Measurements from ENCODE around the gene ARL2BP.
"Not testable (repeated sequence)": the region's sequence is repeated elsewhere in the genome, so short reads cannot be mapped to it uniquely, and the experiment has no call there.

The ARL2BP gene

DNA sequence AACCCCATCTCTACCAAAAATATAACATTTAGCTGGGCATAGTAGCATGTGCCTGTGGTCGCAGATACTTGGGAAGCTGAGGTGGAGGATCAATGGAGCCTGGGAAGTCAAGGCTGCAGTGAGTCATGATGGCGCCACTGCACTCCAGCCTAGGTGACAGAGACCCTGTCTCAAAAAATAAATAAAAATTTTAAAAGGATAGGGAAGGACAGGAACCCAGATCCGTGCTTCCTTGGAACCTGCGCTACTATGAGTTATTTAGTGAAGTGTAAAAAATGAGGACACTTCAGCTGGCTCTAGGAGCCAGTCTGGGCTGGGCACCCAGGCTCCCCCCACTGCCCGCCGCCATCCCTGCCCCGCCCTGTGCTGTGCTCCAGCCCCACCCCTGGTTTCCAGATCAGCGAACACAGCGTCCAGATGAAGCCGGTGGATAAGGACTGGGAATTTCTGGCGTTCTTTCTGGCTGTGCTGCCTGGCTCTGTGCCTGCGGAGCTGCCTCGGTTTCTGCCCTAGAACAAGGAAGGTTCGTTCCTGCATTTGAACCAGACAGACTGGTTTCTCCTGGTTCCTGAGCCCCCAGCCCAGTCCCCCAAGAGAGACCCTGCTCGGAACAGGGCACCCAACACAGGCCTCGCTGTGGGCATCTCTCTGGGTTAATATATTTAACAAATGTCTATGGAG is 20.9 kb downstream of the ARL2BP start:
- no peak for TF ChIP-seq CTCF (IDR thresholded peaks at IDR 0.05; ENCODE audit: low read depth, low read length)
- no peak for DNase-seq (ENCODE audit: low read depth, low spot score)
- H3K4me3 ChIP-seq (ENCODE audit: low read depth, low read length) = no peak overlapping the region
- in situ Hi-C loops (cut with HindIII; ENCODE audit: low sequenced_read_pairs) = no loop called here

GRCh38 chr16:57266531-57267260 is 21.6 kb downstream of the ARL2BP start:
- no peak overlapping the region for H3K4me3 ChIP-seq (ENCODE audit: low read depth, low read length)
- DNase-seq (ENCODE audit: low read depth, low spot score) = no peak

GRCh38 chr16:57267343-57267742 is 22.3 kb downstream of the ARL2BP start:
- H3K4me3 ChIP-seq (ENCODE audit: low read depth, low read length); in situ Hi-C loops (cut with HindIII; ENCODE audit: low sequenced_read_pairs): not testable (repeated sequence)

More at GRCh38 chr16:57266531-57267260, 21.6 kb downstream of the ARL2BP start:
- in situ Hi-C loops (cut with HindIII; ENCODE audit: low sequenced_read_pairs) = no loop called here
- TF ChIP-seq CTCF (IDR thresholded peaks at IDR 0.05; ENCODE audit: low read depth, low read length) = no peak

GRCh38 chr16:57268804-57269800 is 24.0 kb downstream of the ARL2BP start:
- no peak for TF ChIP-seq CTCF (IDR thresholded peaks at IDR 0.05; ENCODE audit: low read depth, low read length)
- in situ Hi-C loops (cut with HindIII; ENCODE audit: low sequenced_read_pairs) = no loop called here
- H3K4me3 ChIP-seq (ENCODE audit: low read depth, low read length) = no peak overlapping the region
- no peak for DNase-seq (ENCODE audit: low read depth, low spot score)

More at GRCh38 chr16:57267343-57267742, 22.3 kb downstream of the ARL2BP start:
- DNase-seq (ENCODE audit: low read depth, low spot score) = not testable (repeated sequence)

DNA sequence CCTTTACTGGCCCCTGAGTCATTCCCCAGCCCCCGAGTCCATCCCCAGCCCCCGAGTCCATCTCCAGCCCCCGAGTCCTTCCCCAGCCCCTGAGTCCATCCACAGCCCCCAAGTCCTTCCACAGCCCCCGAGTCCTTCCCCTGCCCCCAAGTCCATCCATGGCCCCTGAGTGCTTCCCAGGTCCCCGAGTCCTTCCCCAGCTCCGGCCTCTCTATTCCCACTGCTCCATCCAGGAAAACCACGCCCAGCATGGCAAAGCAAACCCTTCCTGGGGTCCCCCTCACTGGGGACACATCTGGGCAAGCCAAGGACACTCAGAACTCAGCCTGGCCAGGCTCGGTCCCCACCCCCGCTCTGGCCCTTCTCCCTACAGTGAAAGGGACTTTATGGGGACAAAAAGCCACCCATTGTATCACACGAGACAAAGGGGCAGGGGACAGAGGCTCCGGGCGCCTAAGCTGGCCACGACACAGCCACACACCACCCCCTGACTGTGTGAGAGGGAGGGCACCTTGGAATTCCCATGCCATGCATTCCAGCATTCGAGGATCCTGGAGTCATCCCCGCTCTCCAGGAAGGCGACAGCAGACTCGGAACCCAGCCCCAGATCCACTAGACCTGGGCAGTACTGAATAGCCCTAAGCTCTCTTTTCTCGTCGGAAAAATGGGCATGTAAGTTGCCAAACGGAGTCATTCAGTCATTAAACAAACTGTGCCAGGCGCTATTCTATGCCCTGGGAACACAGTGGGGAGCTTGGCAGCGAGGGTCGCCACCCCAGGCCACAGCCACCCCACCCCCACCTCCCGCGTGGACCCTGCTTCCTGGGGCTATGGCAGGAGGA is 25.4 kb downstream of the ARL2BP start:
- in situ Hi-C loops (cut with HindIII; ENCODE audit: low sequenced_read_pairs) = no loop called here
- no peak for DNase-seq (ENCODE audit: low read depth, low spot score)
- H3K4me3 ChIP-seq (ENCODE audit: low read depth, low read length) = no peak overlapping the region
- TF ChIP-seq CTCF (IDR thresholded peaks at IDR 0.05; ENCODE audit: low read depth, low read length) = no peak

- no peak for TF ChIP-seq CTCF (IDR thresholded peaks at IDR 0.05; ENCODE audit: low read depth, low read length)
- no peak overlapping the region for H3K4me3 ChIP-seq (ENCODE audit: low read depth, low read length)
- DNase-seq (ENCODE audit: low read depth, low spot score) = no peak
- in situ Hi-C loops (cut with HindIII; ENCODE audit: low sequenced_read_pairs) = no loop called here
Measured at GRCh38 chr16:57271063-57271345, 25.9 kb downstream of the ARL2BP start.
